DND-41 (cell line): ENCODE results near the gene NUDT22.

Experiments
- ATAC-seq: fragments of 200-7000 bp; cut with Tn5 transposase; 3 replicates; pipeline ENCODE4 v1.9.1; 2021; ENCODE audit warnings: low read depth; ENCODE audit not compliant: insufficient read depth
- DNase-seq: peaks from one replicate; pipeline ENCODE4 v3.0.0-alpha.2; 2020
- H2AFZ ChIP-seq: 2 replicates; pipeline ENCODE4 v1.6.0; 2012; ENCODE audit warnings: low read depth, low read length
- H3K27ac ChIP-seq: 2 replicates; pipeline ENCODE4 v1.5.1; 2012; ENCODE audit warnings: low read length, inconsistent platforms
- H3K27me3 ChIP-seq: fragments of 200-600 bp; sonication (generic); 2 replicates; pipeline ENCODE4 v1.6.0; 2012; ENCODE audit warnings: low read length, mild to moderate bottlenecking, inconsistent platforms; ENCODE audit not compliant: insufficient read depth, poor library complexity
- H3K36me3 ChIP-seq: 2 replicates; pipeline ENCODE4 v1.5.1; 2012; ENCODE audit warnings: low read length, inconsistent platforms; ENCODE audit not compliant: insufficient read depth
- H3K4me1 ChIP-seq: 2 replicates; pipeline ENCODE4 v1.5.1; 2012; ENCODE audit warnings: mild to moderate bottlenecking, low read length; ENCODE audit not compliant: insufficient read depth
- H3K4me2 ChIP-seq: 2 replicates; pipeline ENCODE4 v1.6.0; 2012; ENCODE audit warnings: mild to moderate bottlenecking, moderate library complexity, low read length, inconsistent platforms; ENCODE audit not compliant: insufficient read depth
- H3K4me3 ChIP-seq, 2 experiments: fragments of 200-600 bp in 1 of 2; shearing (Covaris generic) in 1 of 2; 2 replicates each; pipeline ENCODE4 v1.5.1; 2012 to 2016; ENCODE audit warnings: inconsistent platforms in 2 of 2, low read length in 2 of 2, mild to moderate bottlenecking in 2 of 2, low read depth in 1 of 2, moderate library complexity in 1 of 2
- H3K79me2 ChIP-seq: 2 replicates; pipeline ENCODE4 v1.6.0; 2012; ENCODE audit warnings: low read length, inconsistent platforms; ENCODE audit not compliant: insufficient read depth
- H3K9ac ChIP-seq: 2 replicates; pipeline ENCODE4 v1.6.0; 2012; ENCODE audit warnings: low read depth, mild to moderate bottlenecking, inconsistent platforms, low read length, moderate library complexity
- H3K9me3 ChIP-seq: 2 replicates; pipeline ENCODE4 v1.5.1; 2012; ENCODE audit warnings: low read length, moderate library complexity, mild to moderate bottlenecking, inconsistent platforms; ENCODE audit not compliant: insufficient read depth, severe bottlenecking
- H4K20me1 ChIP-seq: 2 replicates; pipeline ENCODE4 v1.6.0; 2012; ENCODE audit warnings: low read length; ENCODE audit not compliant: insufficient read depth
- CTCF ChIP-seq: IDR thresholded peaks from 2 replicates; pipeline ENCODE4 v1.5.1; 2012; ENCODE audit warnings: borderline replicate concordance, low read length, moderate library complexity, mild to moderate bottlenecking; ENCODE audit not compliant: poor library complexity, severe bottlenecking; ENCODE audit errors: extremely low read depth
- EZH2 ChIP-seq: IDR thresholded peaks from 3 replicates; pipeline ENCODE4 v1.6.1; 2012; ENCODE audit warnings: borderline replicate concordance, low read depth, mild to moderate bottlenecking, moderate library complexity, low read length, inconsistent platforms; ENCODE audit not compliant: severe bottlenecking

Gene NUDT22

DNA sequence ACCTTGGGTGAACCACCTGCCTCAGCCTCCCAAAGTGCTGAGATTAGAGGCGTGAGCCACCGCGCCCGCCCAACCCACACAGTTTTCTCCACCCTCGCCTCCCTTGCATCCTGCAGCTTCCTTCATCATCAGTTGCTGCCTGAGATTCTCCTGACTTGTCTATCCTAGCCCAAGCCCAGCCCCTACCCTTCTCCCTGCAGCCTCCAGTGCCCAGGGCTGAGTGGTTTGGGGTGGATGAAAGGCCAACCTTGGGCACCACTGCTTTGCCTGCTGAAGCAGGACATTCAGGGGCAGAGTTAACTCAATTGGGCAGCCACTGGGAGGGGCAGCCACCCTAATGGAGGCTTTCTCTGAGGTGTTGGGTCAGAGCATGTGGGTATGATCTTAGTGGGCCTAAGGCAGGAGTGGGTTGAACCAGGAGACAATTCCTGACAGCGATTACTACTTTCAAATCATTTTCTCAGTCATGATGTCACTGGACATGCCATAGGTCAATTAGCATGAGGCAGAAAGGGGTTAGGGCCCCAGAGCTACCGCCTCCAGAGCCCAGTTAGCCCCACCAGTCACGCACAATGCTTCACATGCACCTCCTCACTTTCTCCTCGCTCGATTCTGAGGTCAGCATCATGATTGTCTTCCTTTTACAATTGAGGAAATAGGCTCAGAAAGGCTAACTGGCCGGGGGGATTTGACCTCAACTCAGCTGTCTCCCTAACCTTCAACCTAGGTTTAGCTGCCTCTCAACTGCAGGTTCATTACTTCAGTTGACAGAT, 13.8 kb downstream of the NUDT22 start:
- Histone ChIP-seq H3K4me2 (peak overlapping the region; percentile 93), H3K4me3 (peak overlapping the region; percentile 20 to 65; a peak in 3 of 4 replicates), H3K27me3 (no peaks in the 10 kb centered on the region), H3K79me2 (peaks cover 45% of the 10 kb centered on the region), H3K36me3 (peaks cover 62% of the 10 kb centered on the region), H2AFZ (peak overlapping the region; percentile 78), H3K27ac (peak overlapping the region; percentile 87), H4K20me1 (peaks cover 35% of the 10 kb centered on the region), H3K9ac (peak overlapping the region; percentile 67), H3K4me1 (peaks cover 60% of the 10 kb centered on the region), H3K9me3 (no peaks in the 10 kb centered on the region)
- ATAC-seq (no peak), DNase-seq (no peak)
- no peak for TF ChIP-seq EZH2
- TF ChIP-seq CTCF: no peak

DNA sequence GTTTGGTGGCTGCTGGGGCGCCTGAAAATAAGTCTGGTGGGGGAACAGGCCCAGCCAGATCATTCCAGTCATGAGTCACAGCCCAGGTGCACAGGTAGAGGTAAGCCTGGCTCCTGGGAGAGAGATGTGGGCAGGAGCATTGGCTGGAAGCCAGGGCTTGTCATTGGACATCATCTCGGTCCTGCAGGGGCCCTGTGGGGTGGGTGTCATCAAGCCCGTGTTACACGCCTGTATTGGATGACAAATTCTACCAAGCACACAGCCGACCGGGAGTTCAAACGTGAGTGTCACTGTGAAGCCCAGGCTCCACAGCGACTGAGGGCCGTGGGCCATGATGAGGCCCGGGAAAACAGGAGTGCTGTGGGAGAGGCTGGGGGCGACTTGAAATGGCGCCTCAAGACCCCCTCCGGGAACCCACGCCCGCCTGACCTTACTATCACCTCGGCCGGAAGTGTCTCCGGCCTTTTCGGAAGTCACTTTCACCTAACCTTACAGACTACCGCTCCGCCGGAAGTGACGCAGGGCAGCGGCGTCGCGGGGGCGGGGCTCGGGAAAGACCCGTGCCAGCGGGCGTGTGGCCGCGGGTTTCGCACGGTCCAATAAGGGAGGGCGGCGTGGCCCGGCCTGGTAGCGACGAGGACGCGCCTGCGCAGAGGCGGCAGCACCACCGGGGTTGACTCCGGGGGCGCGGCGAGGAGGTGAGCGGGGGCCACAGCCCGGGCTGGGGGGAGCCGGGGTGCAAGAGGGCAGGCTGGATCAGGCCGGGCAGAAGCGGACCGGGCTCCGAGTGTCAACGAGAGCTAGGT, 14.6 kb downstream of the NUDT22 start, which contains the start of gene FKBP2:
TSS of gene FKBP2 (plus strand) at position 661 of the 806 bp plus-strand sequence. CDS start 1,293 bp downstream, outside the sequence.
- Histone ChIP-seq H3K9me3 (no peaks in the 10 kb centered on the region), H3K9ac (peak within 1 kb of the TSS; percentile 67), H2AFZ (peak within 1 kb of the TSS; percentile 78), H4K20me1 (peaks cover 36% of the 10 kb centered on the region), H3K79me2 (peaks cover 45% of the 10 kb centered on the region), H3K4me1 (peaks cover 60% of the 10 kb centered on the region), H3K27ac (peak within 1 kb of the TSS; percentile 87), H3K4me3 (peak within 1 kb of the TSS; percentile 65 to 89), H3K36me3 (peaks cover 64% of the 10 kb centered on the region), H3K27me3 (no peaks in the 10 kb centered on the region), H3K4me2 (peak within 1 kb of the TSS; percentile 93)
- ATAC-seq (peak; percentile 67), DNase-seq (peak; percentile 98)
- no peak for TF ChIP-seq CTCF
- no peak for TF ChIP-seq EZH2

DNA sequence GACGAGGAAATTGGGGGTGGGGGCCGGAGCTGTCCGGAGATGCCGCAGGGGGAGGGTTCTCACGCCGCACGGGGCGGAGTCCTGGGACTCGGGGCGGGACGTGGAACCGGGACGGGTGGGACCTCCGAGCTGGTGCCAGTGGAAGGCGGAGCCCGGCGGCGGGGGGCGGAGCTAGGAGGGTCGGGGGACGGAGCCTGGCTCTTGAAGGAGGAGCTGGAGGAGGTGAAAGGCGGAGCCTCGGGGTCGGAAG, 15.1 kb downstream of the NUDT22 start:
- Histone ChIP-seq H3K4me1 (peaks cover 58% of the 10 kb centered on the region), H4K20me1 (peaks cover 32% of the 10 kb centered on the region), H3K27ac (peak overlapping the region; percentile 87), H3K27me3 (no peaks in the 10 kb centered on the region), H3K79me2 (peaks cover 45% of the 10 kb centered on the region), H3K9ac (peak overlapping the region; percentile 67), H3K4me2 (peak overlapping the region; percentile 93), H2AFZ (peak overlapping the region; percentile 78), H3K9me3 (no peaks in the 10 kb centered on the region), H3K36me3 (peaks cover 59% of the 10 kb centered on the region), H3K4me3 (peak overlapping the region; percentile 20 to 65)
- TF ChIP-seq CTCF (no peak), EZH2 (no peak)
- ATAC-seq (peak; percentile 77), DNase-seq (no peak)
